ENCODE measurements around the gene GNAT2.

GNAT2 gene

GRCh38 chr1:109618661-109619575 lies 498 bp downstream of the GNAT2 start:
- peaks cover 20% of the 10 kb centered on the region for H3K4me1 ChIP-seq (ENCODE audit: control insufficient read depth, insufficient read depth, low read length, poor library complexity, severe bottlenecking)
- 48 to 60% methylated on average over 5 to 6 of the region's 9 CpGs for WGBS, 2 experiments (ENCODE audit: insufficient coverage in 2 of 2)
- peak overlapping the region; percentile 89 for H3K4me3 ChIP-seq (ENCODE audit: extremely low read depth, insufficient read depth, low read length, poor library complexity, severe bottlenecking)
- peaks cover 3% of the 10 kb centered on the region for H3K36me3 ChIP-seq (ENCODE audit: control insufficient read depth, insufficient read depth, low read length)
- H3K9me3 ChIP-seq (ENCODE audit: control insufficient read depth, low read length), result no peaks in the 10 kb centered on the region
- H3K27ac ChIP-seq (ENCODE audit: low read depth, low read length, severe bottlenecking), result peak overlapping the region; percentile 88

- H3K4me3 ChIP-seq (ENCODE audit: extremely low read depth, insufficient read depth, low read length, poor library complexity, severe bottlenecking), result no peak overlapping the region
- 31 to 73% methylated on average over 1 to 2 of the region's 3 CpGs for WGBS, 2 experiments (ENCODE audit: insufficient coverage in 2 of 2)
- peak overlapping the region; percentile 88 for H3K27ac ChIP-seq (ENCODE audit: low read depth, low read length, severe bottlenecking)
- no peaks in the 10 kb centered on the region for H3K9me3 ChIP-seq (ENCODE audit: control insufficient read depth, low read length)
- H3K36me3 ChIP-seq (ENCODE audit: control insufficient read depth, insufficient read depth, low read length), result peaks cover 3% of the 10 kb centered on the region
- peaks cover 16% of the 10 kb centered on the region for H3K4me1 ChIP-seq (ENCODE audit: control insufficient read depth, insufficient read depth, low read length, poor library complexity, severe bottlenecking)
These were observed 2.1 kb downstream of the GNAT2 start for GRCh38 chr1:109617291-109617801.

- Histone ChIP-seq H3K4me3 (ENCODE audit: extremely low read depth, insufficient read depth, low read length, poor library complexity, severe bottlenecking) (no peak overlapping the region), H3K27ac (ENCODE audit: low read depth, low read length, severe bottlenecking) (no peak overlapping the region), H3K9me3 (ENCODE audit: control insufficient read depth, low read length) (no peaks in the 10 kb centered on the region), H3K36me3 (ENCODE audit: control insufficient read depth, insufficient read depth, low read length) (no peaks in the 10 kb centered on the region), H3K4me1 (ENCODE audit: control insufficient read depth, insufficient read depth, low read length, poor library complexity, severe bottlenecking) (peaks cover 20% of the 10 kb centered on the region)
- 97 to 100% methylated on average over 2 to 3 of the region's 3 CpGs for WGBS, 2 experiments (ENCODE audit: insufficient coverage in 2 of 2)
These were observed 3.0 kb downstream of the GNAT2 start for GRCh38 chr1:109616391-109616790.

GRCh38 chr1:109615879-109616278 lies 3.5 kb downstream of the GNAT2 start:
- Histone ChIP-seq H3K9me3 (ENCODE audit: control insufficient read depth, low read length) (no peaks in the 10 kb centered on the region), H3K4me1 (ENCODE audit: control insufficient read depth, insufficient read depth, low read length, poor library complexity, severe bottlenecking) (peaks cover 20% of the 10 kb centered on the region), H3K4me3 (ENCODE audit: extremely low read depth, insufficient read depth, low read length, poor library complexity, severe bottlenecking) (no peak overlapping the region), H3K36me3 (ENCODE audit: control insufficient read depth, insufficient read depth, low read length) (no peaks in the 10 kb centered on the region), H3K27ac (ENCODE audit: low read depth, low read length, severe bottlenecking) (no peak overlapping the region)
- WGBS, 2 experiments (ENCODE audit: insufficient coverage in 2 of 2), result 80 to 90% methylated on average over 2 of the region's 3 CpGs

GRCh38 chr1:109613361-109614147 lies 5.9 kb downstream of the GNAT2 start:
- no peak overlapping the region for H3K4me3 ChIP-seq (ENCODE audit: extremely low read depth, insufficient read depth, low read length, poor library complexity, severe bottlenecking)
- H3K4me1 ChIP-seq (ENCODE audit: control insufficient read depth, insufficient read depth, low read length, poor library complexity, severe bottlenecking), result peaks cover 35% of the 10 kb centered on the region
- no peaks in the 10 kb centered on the region for H3K9me3 ChIP-seq (ENCODE audit: control insufficient read depth, low read length)
- no peak overlapping the region for H3K27ac ChIP-seq (ENCODE audit: low read depth, low read length, severe bottlenecking)
- WGBS, 2 experiments (ENCODE audit: insufficient coverage in 2 of 2), result 78 to 85% methylated on average over 5 of the region's 7 CpGs
- peaks cover 3% of the 10 kb centered on the region for H3K36me3 ChIP-seq (ENCODE audit: control insufficient read depth, insufficient read depth, low read length)

GRCh38 chr1:109611308-109611990 lies 8.0 kb downstream of the GNAT2 start:
- Histone ChIP-seq H3K4me1 (ENCODE audit: control insufficient read depth, insufficient read depth, low read length, poor library complexity, severe bottlenecking) (peaks cover 21% of the 10 kb centered on the region), H3K9me3 (ENCODE audit: control insufficient read depth, low read length) (no peaks in the 10 kb centered on the region), H3K4me3 (ENCODE audit: extremely low read depth, insufficient read depth, low read length, poor library complexity, severe bottlenecking) (no peak overlapping the region), H3K27ac (ENCODE audit: low read depth, low read length, severe bottlenecking) (no peak overlapping the region), H3K36me3 (ENCODE audit: control insufficient read depth, insufficient read depth, low read length) (peaks cover 7% of the 10 kb centered on the region)
- WGBS, 2 experiments (ENCODE audit: insufficient coverage in 2 of 2), result 93 to 95% methylated on average over 12 of the region's 13 CpGs

- Histone ChIP-seq H3K9me3 (ENCODE audit: control insufficient read depth, low read length) (no peaks in the 10 kb centered on the region), H3K4me3 (ENCODE audit: extremely low read depth, insufficient read depth, low read length, poor library complexity, severe bottlenecking) (no peak overlapping the region), H3K36me3 (ENCODE audit: control insufficient read depth, insufficient read depth, low read length) (peaks cover 7% of the 10 kb centered on the region), H3K27ac (ENCODE audit: low read depth, low read length, severe bottlenecking) (peak overlapping the region; percentile 78), H3K4me1 (ENCODE audit: control insufficient read depth, insufficient read depth, low read length, poor library complexity, severe bottlenecking) (peaks cover 21% of the 10 kb centered on the region)
- WGBS, 2 experiments (ENCODE audit: insufficient coverage in 2 of 2), result 70% methylated on average over 3 of the region's 3 CpGs
These were observed 8.7 kb downstream of the GNAT2 start for GRCh38 chr1:109610609-109611307.

GRCh38 chr1:109609881-109610280 lies 9.5 kb downstream of the GNAT2 start:
- Histone ChIP-seq H3K9me3 (ENCODE audit: control insufficient read depth, low read length) (no peaks in the 10 kb centered on the region), H3K4me3 (ENCODE audit: extremely low read depth, insufficient read depth, low read length, poor library complexity, severe bottlenecking) (no peak overlapping the region), H3K4me1 (ENCODE audit: control insufficient read depth, insufficient read depth, low read length, poor library complexity, severe bottlenecking) (peaks cover 21% of the 10 kb centered on the region), H3K27ac (ENCODE audit: low read depth, low read length, severe bottlenecking) (no peak overlapping the region), H3K36me3 (ENCODE audit: control insufficient read depth, insufficient read depth, low read length) (peaks cover 7% of the 10 kb centered on the region)
- 96 to 100% methylated on average over 2 to 3 of the region's 3 CpGs for WGBS, 2 experiments (ENCODE audit: insufficient coverage in 2 of 2)

GRCh38 chr1:109605381-109605780 lies 14.0 kb downstream of the GNAT2 start:
- Histone ChIP-seq H3K36me3 (ENCODE audit: control insufficient read depth, insufficient read depth, low read length) (peaks cover 24% of the 10 kb centered on the region), H3K27ac (ENCODE audit: low read depth, low read length, severe bottlenecking) (no peak overlapping the region), H3K9me3 (ENCODE audit: control insufficient read depth, low read length) (no peaks in the 10 kb centered on the region), H3K4me1 (ENCODE audit: control insufficient read depth, insufficient read depth, low read length, poor library complexity, severe bottlenecking) (peaks cover 12% of the 10 kb centered on the region), H3K4me3 (ENCODE audit: extremely low read depth, insufficient read depth, low read length, poor library complexity, severe bottlenecking) (no peak overlapping the region)
- WGBS, 2 experiments (ENCODE audit: insufficient coverage in 2 of 2), result no CpG with 5 or more reads among the region's 1 CpG

- H3K4me3 ChIP-seq (ENCODE audit: extremely low read depth, insufficient read depth, low read length, poor library complexity, severe bottlenecking), result no peak overlapping the region
- no peak overlapping the region for H3K27ac ChIP-seq (ENCODE audit: low read depth, low read length, severe bottlenecking)
- H3K36me3 ChIP-seq (ENCODE audit: control insufficient read depth, insufficient read depth, low read length), result peaks cover 28% of the 10 kb centered on the region
- 100% methylated on average over 2 of the region's 3 CpGs for WGBS, 2 experiments (ENCODE audit: insufficient coverage in 2 of 2)
- no peaks in the 10 kb centered on the region for H3K4me1 ChIP-seq (ENCODE audit: control insufficient read depth, insufficient read depth, low read length, poor library complexity, severe bottlenecking)
- no peaks in the 10 kb centered on the region for H3K9me3 ChIP-seq (ENCODE audit: control insufficient read depth, low read length)
These were observed 16.2 kb downstream of the GNAT2 start for GRCh38 chr1:109603229-109603628.
